Right cardiac atrium (tissue), 5 donors: Measurements from ENCODE around the gene SPECC1. TPM values are rescaled to one million over a fixed set of nuclear protein-coding genes. Genes with fewer than 3 reads are reported as not detected.
"Not testable (repeated sequence)": the region's sequence is repeated elsewhere in the genome, so short reads cannot be mapped to it uniquely, and the experiment has no call there.

Source experiments
- ATAC-seq, 2 donors: fragments of 200-7000 bp; cut with Tn5 transposase; one replicate each; pipeline versions ENCODE4 v1.8.0 to v1.9.1; 2020; ENCODE audit warnings: moderate library complexity in 2 of 2, mild to moderate bottlenecking in 1 of 2
- DNase-seq, 3 donors: peaks; one replicate each; pipeline ENCODE4 v3.0.0-alpha.2; 2020
- H3K27ac ChIP-seq: one replicate; pipeline ENCODE4 v1.5.1; 2013; ENCODE audit warnings: mild to moderate bottlenecking, low read length, control low read depth, moderate library complexity
- H3K27me3 ChIP-seq: one replicate; pipeline ENCODE4 v1.6.1; 2013; ENCODE audit not compliant: control insufficient read depth, insufficient read depth
- H3K4me1 ChIP-seq: one replicate; pipeline ENCODE4 v1.6.1; 2013; ENCODE audit warnings: low read length; ENCODE audit not compliant: control insufficient read depth, insufficient read depth
- H3K4me3 ChIP-seq: one replicate; pipeline ENCODE4 v1.5.1; 2013; ENCODE audit warnings: low read length, control low read depth
- H3K9me3 ChIP-seq: one replicate; pipeline ENCODE4 v1.6.1; 2013; ENCODE audit warnings: low read length; ENCODE audit not compliant: control insufficient read depth
- WGBS: extraction: QIAGEN DNeasy Blood & Tissue Kit; methylation state at CpG from one replicate; pipeline ENCODE4 v1.1.7; 2013; 5-methylcytosine and 5-hydroxymethylcytosine counted together
- intact Hi-C, 4 donors: fragments of 100-400 bp; cut with DNase I; formaldehyde crosslinking; loops; one replicate each; pipeline versions ENCODE4 v1.11.0 to v1.14.0; 2022 to 2023
- polyA plus RNA-seq: library from polyadenylated mRNA; stranded (reverse); fragments of 200-250 nt; gene quantifications from one replicate; pipeline ENCODE4 v1.2.3, GENCODE V29; 2013
- total RNA-seq, 4 donors: library from RNA; stranded (reverse); fragmentation: NEBNext Ultra II Directional; extraction: Animal tissue kit (Norgen Biotek cat#: 25700); gene quantifications; one replicate each; pipeline ENCODE4 v1.2.1, GENCODE V29; 2021
- donor health status: healthy with polysubstance abuse.
- donor health status: DM: no; HTN: yes; CAD: no.
- donor health status: DM: no; HTN: no; CAD: no.
- donor health status: DM: no; HTN: yes; CAD: no; lungs with severe emphysema.
- donor health status: DM: yes; HTN: yes; CAD: no.

SPECC1 gene
- total and polyA plus RNA-seq, 5 donors = 3.1 to 9.7 (median 8.0) TPM

GRCh38 chr17:20321357-20321756, 312.2 kb downstream of the SPECC1 start:
- intact Hi-C loops = loop anchor here in 1 of 4 donors (2.0 kb wide), 1 partner anchor 199 kb away; no protein-coding TSS in a partner anchor

GRCh38 chr17:20327739-20328138, 318.6 kb downstream of the SPECC1 start:
- H3K9me3 ChIP-seq, DNase-seq, H3K4me1 ChIP-seq, intact Hi-C loops, H3K27me3 ChIP-seq, H3K27ac ChIP-seq, H3K4me3 ChIP-seq, ATAC-seq: not testable (repeated sequence)
- 83% methylated on average over 3 of the region's 3 CpGs for WGBS

More at GRCh38 chr17:20321357-20321756, 312.2 kb downstream of the SPECC1 start:
- ATAC-seq (peak; percentile 15 to 27), DNase-seq (peak in 1 of 3 donors; percentile 57)
- not testable (repeated sequence) for H3K27ac ChIP-seq, H3K9me3 ChIP-seq, H3K27me3 ChIP-seq, H3K4me3 ChIP-seq, H3K4me1 ChIP-seq
- 96% methylated on average over 32 of the region's 32 CpGs for WGBS

GRCh38 chr17:20351405-20351804, 342.2 kb downstream of the SPECC1 start:
- intact Hi-C loops, ATAC-seq: not testable (repeated sequence)

GRCh38 chr17:20352567-20352966, 343.4 kb downstream of the SPECC1 start:
- intact Hi-C loops, H3K4me3 ChIP-seq, H3K27ac ChIP-seq, H3K9me3 ChIP-seq, DNase-seq, ATAC-seq, H3K4me1 ChIP-seq, H3K27me3 ChIP-seq: not testable (repeated sequence)
- 73% methylated on average over 3 of the region's 3 CpGs for WGBS

More at GRCh38 chr17:20351405-20351804, 342.2 kb downstream of the SPECC1 start:
- WGBS = 96% methylated on average over 2 of the region's 3 CpGs
- H3K9me3 ChIP-seq, H3K4me1 ChIP-seq, H3K27ac ChIP-seq, H3K27me3 ChIP-seq, H3K4me3 ChIP-seq, DNase-seq: not testable (repeated sequence)

DNA sequence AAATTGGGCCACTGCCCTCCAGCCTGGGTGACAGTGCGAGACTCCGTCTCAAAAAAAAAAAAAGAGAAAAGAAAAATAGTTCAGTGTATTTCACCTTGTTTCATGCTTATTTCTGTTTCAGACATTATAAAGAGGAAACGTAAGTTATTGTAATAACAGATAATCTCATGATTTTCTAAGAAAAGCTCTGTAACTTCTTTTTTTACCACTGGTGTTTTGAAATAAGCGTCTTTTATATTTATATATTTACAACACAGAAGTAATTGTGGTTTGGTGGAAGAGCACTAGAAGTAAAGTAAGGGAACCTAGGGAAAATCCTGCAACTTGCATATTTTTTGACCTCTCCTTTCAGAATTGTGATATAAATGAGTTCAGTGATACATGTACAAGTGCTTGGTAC, 354.7 kb downstream of the SPECC1 start:
- intact Hi-C loops, DNase-seq, H3K27me3 ChIP-seq, H3K9me3 ChIP-seq, ATAC-seq, H3K27ac ChIP-seq, H3K4me3 ChIP-seq, H3K4me1 ChIP-seq: not testable (repeated sequence)
- WGBS = 78% methylated on average over 4 of the region's 4 CpGs

Other genes with a start within 250 kb of the SPECC1 start
- gene ULK2, start 141.4 kb upstream of the SPECC1 start, total RNA-seq = 10 to 100 TPM; 13.8 to 16.9 (median 15.8) TPM
- 5.8 TPM for gene ULK2, start 141.4 kb upstream of the SPECC1 start, polyA plus RNA-seq
- gene AKAP10, start 31.5 kb upstream of the SPECC1 start, total RNA-seq = 10 to 100 TPM; 17.4 to 23.1 (median 20.3) TPM
- 6.2 TPM for gene AKAP10, start 31.5 kb upstream of the SPECC1 start, polyA plus RNA-seq